Activated naive CD4-positive, alpha-beta T cell treated with anti-CD3 and anti-CD28 coated beads, Interleukin-2, amount 50 U/mL, for 24 hours (primary cell): ENCODE data around the gene TAF4.

Experiments used
- H3K27ac Mint-ChIP-seq: one replicate; pipeline ENCODE4 v1.8.0; 2021; ENCODE audit warnings: mild to moderate bottlenecking, mixed read lengths
- H3K27me3 Mint-ChIP-seq: one replicate; pipeline ENCODE4 v1.8.0; 2021; ENCODE audit warnings: mixed read lengths
- H3K36me3 Mint-ChIP-seq: one replicate; pipeline ENCODE4 v1.8.0; 2021; ENCODE audit warnings: mixed read lengths
- H3K4me1 Mint-ChIP-seq: one replicate; pipeline ENCODE4 v1.8.0; 2021; ENCODE audit warnings: mixed read lengths
- H3K4me3 Mint-ChIP-seq: one replicate; pipeline ENCODE4 v1.8.0; 2021; ENCODE audit warnings: mild to moderate bottlenecking, mixed read lengths
- H3K9me3 Mint-ChIP-seq: one replicate; pipeline ENCODE4 v1.8.0; 2021; ENCODE audit warnings: mixed read lengths

TAF4 gene

GRCh38 chr20:61932199-61932592 is 133.5 kb downstream of the TAF4 start:
- H3K27ac Mint-ChIP-seq, result no peak overlapping the region
- H3K27me3 Mint-ChIP-seq, result no peaks in the 10 kb centered on the region
- H3K36me3 Mint-ChIP-seq, result no peaks in the 10 kb centered on the region
- H3K4me3 Mint-ChIP-seq, result no peak overlapping the region
- H3K4me1 Mint-ChIP-seq, result no peaks in the 10 kb centered on the region
- no peaks in the 10 kb centered on the region for H3K9me3 Mint-ChIP-seq

DNA sequence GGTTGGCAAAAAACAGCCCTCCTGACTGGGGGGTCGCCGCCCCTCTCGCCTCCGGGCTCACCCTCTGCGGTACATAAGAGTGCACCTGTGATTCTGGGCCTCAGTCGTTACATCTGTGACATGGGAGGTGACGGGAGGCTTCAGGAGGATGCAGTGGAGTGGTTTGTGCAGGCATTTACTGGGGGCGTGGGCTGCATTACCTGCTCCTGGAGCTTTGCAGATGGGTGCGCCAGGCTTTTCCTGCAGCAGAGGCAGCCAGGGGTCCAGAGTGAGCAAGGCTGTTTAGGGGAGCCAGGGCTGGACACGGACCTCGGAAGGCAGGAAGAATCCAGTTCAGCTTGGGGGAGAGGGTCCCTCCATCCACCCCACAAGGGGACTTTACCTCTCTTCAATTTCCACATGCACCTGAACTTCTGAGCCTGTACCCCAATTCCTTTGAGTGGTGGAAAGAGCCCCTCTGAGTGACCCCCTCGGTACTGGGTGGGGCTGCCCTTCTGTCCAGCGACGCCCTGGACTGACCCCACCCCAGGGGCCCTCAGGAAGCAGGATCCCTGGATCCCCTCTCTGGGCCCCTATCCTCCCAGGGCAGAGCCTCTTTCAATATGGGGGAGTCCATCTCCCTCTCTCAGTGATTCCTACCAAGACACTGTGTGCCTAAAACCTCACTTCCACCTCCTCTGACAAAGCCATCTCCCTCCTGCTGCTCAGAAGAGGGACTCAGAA is 134.0 kb downstream of the TAF4 start:
- Mint-ChIP-seq H3K4me3 (no peak overlapping the region), H3K9me3 (no peaks in the 10 kb centered on the region), H3K4me1 (no peaks in the 10 kb centered on the region), H3K27me3 (no peaks in the 10 kb centered on the region), H3K27ac (no peak overlapping the region), H3K36me3 (no peaks in the 10 kb centered on the region)

DNA sequence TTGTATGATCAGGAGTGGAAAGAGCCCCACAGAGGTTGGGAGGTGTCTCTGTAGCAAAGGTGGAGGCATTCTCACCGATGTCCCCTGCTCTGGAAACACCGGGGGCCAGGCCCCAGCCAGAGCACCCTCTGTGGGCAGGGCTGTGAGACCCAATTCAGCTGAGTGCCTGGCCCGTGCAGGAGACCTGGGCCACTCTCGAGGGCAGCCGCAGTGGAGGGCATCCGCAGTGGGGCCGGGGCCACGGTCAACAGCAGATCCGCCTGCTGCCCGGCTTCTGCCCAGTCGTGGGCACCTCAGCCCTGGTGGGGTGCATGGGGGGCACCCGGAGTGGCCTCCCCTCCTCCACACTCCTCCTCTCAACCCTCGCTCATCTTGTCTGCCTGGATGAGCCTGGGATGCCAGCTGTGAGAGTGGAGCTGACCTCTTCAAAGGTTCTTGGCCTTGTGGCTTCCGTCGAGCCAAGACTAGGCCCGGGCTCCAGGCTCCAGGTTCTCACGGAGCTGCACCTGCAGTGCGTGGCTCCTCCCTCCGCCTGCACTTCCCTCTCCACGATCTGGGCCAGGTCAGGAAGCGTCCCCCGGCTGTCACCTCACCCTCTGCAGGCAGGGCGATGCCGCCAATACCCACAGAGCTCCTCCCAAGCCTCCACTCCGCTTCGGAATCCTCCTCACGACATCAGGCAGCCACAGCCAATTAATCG is 134.8 kb downstream of the TAF4 start:
- Mint-ChIP-seq H3K27ac (no peak overlapping the region), H3K4me3 (no peak overlapping the region), H3K9me3 (no peaks in the 10 kb centered on the region), H3K27me3 (no peaks in the 10 kb centered on the region), H3K36me3 (no peaks in the 10 kb centered on the region), H3K4me1 (no peaks in the 10 kb centered on the region)

GRCh38 chr20:61929971-61930666 is 135.6 kb downstream of the TAF4 start:
- Mint-ChIP-seq H3K9me3 (no peaks in the 10 kb centered on the region), H3K27me3 (no peaks in the 10 kb centered on the region), H3K4me3 (no peak overlapping the region), H3K4me1 (no peaks in the 10 kb centered on the region), H3K27ac (no peak overlapping the region), H3K36me3 (no peaks in the 10 kb centered on the region)

- H3K36me3 Mint-ChIP-seq, result no peaks in the 10 kb centered on the region
- no peak overlapping the region for H3K4me3 Mint-ChIP-seq
- no peak overlapping the region for H3K27ac Mint-ChIP-seq
- no peaks in the 10 kb centered on the region for H3K4me1 Mint-ChIP-seq
- no peaks in the 10 kb centered on the region for H3K9me3 Mint-ChIP-seq
- H3K27me3 Mint-ChIP-seq, result no peaks in the 10 kb centered on the region
Observed at GRCh38 chr20:61929561-61929960, 136.1 kb downstream of the TAF4 start.

- no peaks in the 10 kb centered on the region for H3K9me3 Mint-ChIP-seq
- peak overlapping the region; percentile 41 for H3K27ac Mint-ChIP-seq
- H3K4me1 Mint-ChIP-seq, result no peaks in the 10 kb centered on the region
- no peaks in the 10 kb centered on the region for H3K27me3 Mint-ChIP-seq
- no peaks in the 10 kb centered on the region for H3K36me3 Mint-ChIP-seq
- no peak overlapping the region for H3K4me3 Mint-ChIP-seq
Observed at GRCh38 chr20:61927826-61928541, 137.7 kb downstream of the TAF4 start.

GRCh38 chr20:61927193-61927825 is 138.4 kb downstream of the TAF4 start:
- Mint-ChIP-seq H3K27me3 (no peaks in the 10 kb centered on the region), H3K4me1 (no peaks in the 10 kb centered on the region), H3K36me3 (no peaks in the 10 kb centered on the region), H3K4me3 (no peak overlapping the region), H3K9me3 (no peaks in the 10 kb centered on the region), H3K27ac (no peak overlapping the region)

- no peaks in the 10 kb centered on the region for H3K27me3 Mint-ChIP-seq
- no peaks in the 10 kb centered on the region for H3K36me3 Mint-ChIP-seq
- no peaks in the 10 kb centered on the region for H3K4me1 Mint-ChIP-seq
- H3K27ac Mint-ChIP-seq, result no peak overlapping the region
- no peaks in the 10 kb centered on the region for H3K9me3 Mint-ChIP-seq
- no peak overlapping the region for H3K4me3 Mint-ChIP-seq
Observed at GRCh38 chr20:61926796-61927192, 138.9 kb downstream of the TAF4 start.

- Mint-ChIP-seq H3K27ac (no peak overlapping the region), H3K4me3 (no peak overlapping the region), H3K9me3 (no peaks in the 10 kb centered on the region), H3K4me1 (no peaks in the 10 kb centered on the region), H3K36me3 (no peaks in the 10 kb centered on the region), H3K27me3 (no peaks in the 10 kb centered on the region)
Observed at GRCh38 chr20:61926253-61926613, 139.4 kb downstream of the TAF4 start.

- Mint-ChIP-seq H3K27me3 (no peaks in the 10 kb centered on the region), H3K36me3 (no peaks in the 10 kb centered on the region), H3K9me3 (no peaks in the 10 kb centered on the region), H3K4me3 (no peak overlapping the region), H3K4me1 (no peaks in the 10 kb centered on the region), H3K27ac (peak overlapping the region; percentile 4)
Observed at GRCh38 chr20:61925555-61926252, 140.0 kb downstream of the TAF4 start.

DNA sequence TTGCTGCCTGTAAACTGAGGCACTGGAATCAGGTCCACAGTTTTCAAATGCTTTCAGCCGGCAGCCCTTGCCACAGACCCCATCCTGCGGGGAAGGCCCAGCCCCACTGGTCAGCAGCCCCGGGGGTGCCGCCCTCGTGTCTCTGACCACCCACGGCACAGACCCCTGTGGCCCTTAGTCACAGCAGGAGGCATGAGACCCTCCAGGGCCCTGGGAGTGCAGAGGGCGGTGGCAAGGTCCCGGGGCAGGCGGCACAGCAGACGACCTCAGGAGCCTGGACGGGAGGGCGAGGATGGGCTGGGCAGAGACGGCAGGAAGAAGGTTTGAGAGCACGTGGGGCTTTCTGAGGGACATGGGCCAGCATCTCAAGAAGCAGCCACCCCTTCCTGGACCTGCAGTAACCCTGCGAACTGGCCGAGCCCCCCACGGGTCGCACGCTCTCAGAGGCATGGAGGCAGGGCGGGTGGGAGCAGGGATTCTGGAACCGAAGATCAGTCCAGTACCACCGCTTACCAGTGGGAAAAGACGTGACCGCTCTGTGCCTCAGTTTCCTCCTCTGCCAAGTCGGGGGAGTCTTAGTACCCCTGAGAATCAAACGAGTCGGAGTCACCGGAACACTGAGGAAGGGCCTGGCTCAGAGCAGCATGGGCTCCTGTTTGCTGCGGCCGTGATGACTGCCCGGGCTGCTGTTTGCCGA is 140.7 kb downstream of the TAF4 start:
- Mint-ChIP-seq H3K36me3 (no peaks in the 10 kb centered on the region), H3K9me3 (no peaks in the 10 kb centered on the region), H3K27ac (no peak overlapping the region), H3K27me3 (no peaks in the 10 kb centered on the region), H3K4me3 (no peak overlapping the region), H3K4me1 (no peaks in the 10 kb centered on the region)
